ENCODE results near the gene RLF.

- no peak for TF ChIP-seq CTCF (IDR thresholded peaks at IDR 0.05; ENCODE audit: borderline replicate concordance, extremely low read depth, low read length, poor library complexity, severe bottlenecking)
- no peak for TF ChIP-seq EZH2 (IDR thresholded peaks at IDR 0.05; ENCODE audit: borderline replicate concordance, low read depth, low read length, severe bottlenecking)
Measured at GRCh38 chr1:40264354-40264781, 103.2 kb downstream of the RLF start.

All from DND-41 (cell line).